Measurements from ENCODE around the gene ARFGEF3.

- no peak for TF ChIP-seq CTCF (conservative IDR thresholded peaks at IDR 0.05 in 1 of 2, IDR thresholded peaks at IDR 0.05 in 1 of 2; ENCODE audit: low read depth in 1 of 2, low read length in 2 of 2)
- no peak for TF ChIP-seq EZH2 (IDR thresholded peaks at IDR 0.05; ENCODE audit: low read length, missing control alignments)
Measured at GRCh38 chr6:138157986-138158638, 3.6 kb upstream of the ARFGEF3 start.
